HG03196 (cell line): Measurements from ENCODE around the gene NCKAP5.
A peak's percentile ranks its signal among the peaks of the same experiment; 100 is the strongest.

Source experiments
- ATAC-seq: cut with Tn5 transposase; IDR thresholded peaks from one replicate; pipeline ENCODE4 v1.9.1; 2021; ENCODE audit not compliant: unreplicated experiment

NCKAP5 gene

GRCh38 chr2:133061874-133062593 lies 506.2 kb downstream of the NCKAP5 start:
- no peak for ATAC-seq

GRCh38 chr2:133054297-133054696 lies 514.0 kb downstream of the NCKAP5 start:
- ATAC-seq: no peak

- no peak for ATAC-seq
These were observed 514.7 kb downstream of the NCKAP5 start for GRCh38 chr2:133053541-133053940.

GRCh38 chr2:133045787-133046186 lies 522.5 kb downstream of the NCKAP5 start:
- no peak for ATAC-seq

- no peak for ATAC-seq
These were observed 523.7 kb downstream of the NCKAP5 start for GRCh38 chr2:133044556-133044955.

- ATAC-seq: no peak
These were observed 528.1 kb downstream of the NCKAP5 start for GRCh38 chr2:133040170-133040569.

GRCh38 chr2:133039531-133039930 lies 528.7 kb downstream of the NCKAP5 start:
- ATAC-seq: no peak

- ATAC-seq: no peak
These were observed 541.6 kb downstream of the NCKAP5 start for GRCh38 chr2:133026536-133027177.

- no peak for ATAC-seq
These were observed 543.3 kb downstream of the NCKAP5 start for GRCh38 chr2:133025004-133025403.

- ATAC-seq: no peak
These were observed 555.2 kb downstream of the NCKAP5 start for GRCh38 chr2:133012847-133013734.

- no peak for ATAC-seq
These were observed 563.6 kb downstream of the NCKAP5 start for GRCh38 chr2:133004623-133005022.

GRCh38 chr2:132999421-132999820 lies 568.8 kb downstream of the NCKAP5 start:
- no peak for ATAC-seq

GRCh38 chr2:132998221-132998620 lies 570.0 kb downstream of the NCKAP5 start:
- ATAC-seq: no peak

- ATAC-seq: no peak
These were observed 576.7 kb downstream of the NCKAP5 start for GRCh38 chr2:132991471-132992045.

- no peak for ATAC-seq
These were observed 583.5 kb downstream of the NCKAP5 start for GRCh38 chr2:132984731-132985130.

- no peak for ATAC-seq
These were observed 588.0 kb downstream of the NCKAP5 start for GRCh38 chr2:132980304-132980703.

- peak; percentile 63 for ATAC-seq
These were observed 588.7 kb downstream of the NCKAP5 start for GRCh38 chr2:132979339-132980093.

- ATAC-seq: peak; percentile 70
These were observed 589.4 kb downstream of the NCKAP5 start for GRCh38 chr2:132978840-132979239.

- ATAC-seq: no peak
These were observed 590.3 kb downstream of the NCKAP5 start for GRCh38 chr2:132977812-132978529.
